Measurements from ENCODE around the gene PSD2. TPM values are rescaled to one million over a fixed set of nuclear protein-coding genes. Genes with fewer than 3 reads are reported as not detected.

The PSD2 gene
- total and polyA plus RNA-seq, 10 of the 15 experiments (the other 5 are each of a cell fraction or from before 2014, with no cell fraction given), result 0.02 to 0.14 (median 0.03) TPM; not detected in 5

- TF ChIP-seq E2F8 (IDR thresholded peaks at IDR 0.05; ENCODE audit: low read depth, partially characterized antibody), result no peak
- TF ChIP-seq RFX5 (IDR thresholded peaks at IDR 0.05; ENCODE audit: low read depth, low read length), result no peak
- TF ChIP-seq MLLT1 (IDR thresholded peaks at IDR 0.05), result no peak
These were observed 24.9 kb upstream of the PSD2 start (continued) for GRCh38 chr5:139770722-139771121.

- 34% methylated on average over 8 of the region's 8 CpGs for WGBS (ENCODE audit: insufficient coverage, insufficient replicate concordance, low lambda C conversion rate, missing lambda C conversion rate)
- FAIRE-seq (no peak), DNase-seq (ENCODE audit: low read depth, low spot score) (no peak), ATAC-seq (no peak)
- CTCF ChIA-PET, result interaction anchor here (1.2 to 1.7 kb wide), 4 partner anchors 15 to 196 kb away, joined by 3 to 8 read pairs (median 4); no protein-coding TSS in a partner anchor
- Histone ChIP-seq H3K9me3 (replicated peaks; ENCODE audit: control insufficient read depth, insufficient read depth, low read length) (no peaks in the 10 kb centered on the region), H3K4me2 (ENCODE audit: control insufficient read depth, insufficient read depth) (no peak overlapping the region), H3K27me3 (replicated peaks in 1 of 2; ENCODE audit: control insufficient read depth in 2 of 2, insufficient read depth in 2 of 2, low read length in 1 of 2) (peaks cover 0 to 3% of the 10 kb centered on the region in 2 experiments; a peak in 1 of 4 replicates), H3K36me3 (ENCODE audit: control insufficient read depth in 2 of 2, insufficient read depth in 2 of 2, low read length in 1 of 2) (no peaks in the 10 kb centered on the region), H3K27ac (ENCODE audit: control insufficient read depth, insufficient read depth) (no peak overlapping the region), H4K20me1 (ENCODE audit: control insufficient read depth, insufficient read depth) (no peaks in the 10 kb centered on the region; the same call in 1 of the 2 replicates), H3K4me3 (no peak overlapping the region), H3K4me1 (ENCODE audit: control insufficient read depth, insufficient read depth, low read length) (peaks cover 7% of the 10 kb centered on the region; the same call in 1 of the 2 replicates), H3K79me2 (ENCODE audit: control insufficient read depth, insufficient read depth, low read length) (no peaks in the 10 kb centered on the region), H3K9ac (ENCODE audit: control insufficient read depth, insufficient read depth, low read length) (no peak overlapping the region), H2AFZ (ENCODE audit: control insufficient read depth, low read depth, low read length) (no peak overlapping the region)
- SMC1A ChIA-PET (ENCODE audit: uncharacterized antibody, unreplicated experiment), result interaction anchor here (1.4 kb wide), 1 partner anchor 9 kb away, joined by 4 read pairs; no protein-coding TSS in a partner anchor
- BruUV-seq (replicated peaks), result no TSS peak
- in situ Hi-C loops (cut with MboI), result no loop called here
- RAD21 ChIA-PET (ENCODE audit: unreplicated experiment), result no interaction called here
- POLR2A ChIA-PET, result no interaction called here
- intact Hi-C loops (cut with micrococcal nuclease; ENCODE audit: unreplicated experiment), result no loop called here
- TF ChIP-seq REST (IDR thresholded peaks at IDR 0.05; ENCODE audit: low read depth, low read length) (no peak), ZNF24 (IDR thresholded peaks at IDR 0.05) (no peak), ZBTB40 (IDR thresholded peaks at IDR 0.05; ENCODE audit: borderline replicate concordance) (no peak), HCFC1 (IDR thresholded peaks at IDR 0.05; ENCODE audit: low read length) (no peak), IRF4 (IDR thresholded peaks at IDR 0.05; ENCODE audit: low read depth, low read length) (no peak)
These were observed 23.4 kb upstream of the PSD2 start for GRCh38 chr5:139772089-139772791.

All from GM12878 (cell line).